Measurements from ENCODE around the gene LRRC17.
"Not testable (repeated sequence)": the region's sequence is repeated elsewhere in the genome, so short reads cannot be mapped to it uniquely, and the experiment has no call there.

Gene LRRC17

GRCh38 chr7:102897856-102898531, 14.8 kb upstream of the LRRC17 start:
- no peak for DNase-seq

GRCh38 chr7:102898532-102898859, 14.3 kb upstream of the LRRC17 start:
- DNase-seq: no peak

- DNase-seq: not testable (repeated sequence)
These were observed 10.7 kb upstream of the LRRC17 start for GRCh38 chr7:102902052-102902451.

- DNase-seq: not testable (repeated sequence)
These were observed 9.2 kb upstream of the LRRC17 start for GRCh38 chr7:102903576-102903975.

- DNase-seq: no peak
These were observed 4.1 kb upstream of the LRRC17 start for GRCh38 chr7:102908676-102909075.

- DNase-seq: no peak
These were observed 1.0 kb downstream of the LRRC17 start for GRCh38 chr7:102913826-102914225.

- no peak for DNase-seq
These were observed 1.8 kb downstream of the LRRC17 start for GRCh38 chr7:102914585-102914984.

GRCh38 chr7:102916426-102916825, 3.6 kb downstream of the LRRC17 start:
- no peak for DNase-seq

GRCh38 chr7:102916881-102917280, 4.1 kb downstream of the LRRC17 start:
- no peak for DNase-seq

GRCh38 chr7:102917436-102918353, 4.9 kb downstream of the LRRC17 start:
- no peak for DNase-seq

GRCh38 chr7:102918845-102919244, 6.0 kb downstream of the LRRC17 start:
- DNase-seq: no peak

GRCh38 chr7:102925976-102926782, 13.4 kb downstream of the LRRC17 start:
- DNase-seq: no peak

GRCh38 chr7:102926783-102927140, 14.0 kb downstream of the LRRC17 start:
- no peak for DNase-seq

- DNase-seq: no peak
These were observed 14.6 kb downstream of the LRRC17 start for GRCh38 chr7:102927312-102927933.

- DNase-seq: no peak
These were observed 19.0 kb downstream of the LRRC17 start for GRCh38 chr7:102931757-102932156.

GRCh38 chr7:102933763-102934162, 21.0 kb downstream of the LRRC17 start:
- DNase-seq: no peak

GRCh38 chr7:102934239-102934638, 21.4 kb downstream of the LRRC17 start:
- no peak for DNase-seq

- DNase-seq: no peak
These were observed 21.9 kb downstream of the LRRC17 start for GRCh38 chr7:102934701-102935100.

- DNase-seq: no peak
These were observed 22.8 kb downstream of the LRRC17 start for GRCh38 chr7:102935450-102936115.

GRCh38 chr7:102938679-102939078, 25.9 kb downstream of the LRRC17 start:
- no peak for DNase-seq

- no peak for DNase-seq
These were observed 29.5 kb downstream of the LRRC17 start for GRCh38 chr7:102942181-102942866.

- no peak for DNase-seq
These were observed 30.1 kb downstream of the LRRC17 start for GRCh38 chr7:102942868-102943267.

Measured in activated CD4-positive, alpha-beta T cell treated with anti-CD3 and anti-CD28 coated beads, Interleukin-2, amount 50 U/mL, for 4 hours (primary cell).